Upper lobe of left lung (tissue), 4 donors: Measurements from ENCODE around the gene PALS1.

Source experiments
- CTCF ChIP-seq, 6 experiments: fragments of 450-650 bp in 4 of 6; fragments of 200-600 bp in 2 of 6; sonication (generic) in 2 of 6; IDR thresholded peaks; one replicate each; pipeline ENCODE4 v1.5.1; 2016 to 2019; ENCODE audit warnings: antibody characterized with exemption in 6 of 6
- EP300 ChIP-seq, 4 donors: sonication (generic); formaldehyde crosslinking; IDR thresholded peaks; one replicate each; pipeline ENCODE4 v1.5.1; 2017; ENCODE audit warnings: antibody characterized with exemption in 4 of 4, control low read depth in 2 of 4
- POLR2A ChIP-seq, 4 donors: fragments of 450-650 bp; IDR thresholded peaks; one replicate each; pipeline ENCODE4 v1.5.1; 2016 to 2017; ENCODE audit warnings: antibody characterized with exemption in 4 of 4, mild to moderate bottlenecking in 2 of 4
- POLR2AphosphoS5 ChIP-seq, 2 donors: sonication (generic); formaldehyde crosslinking; IDR thresholded peaks; one replicate each; pipeline ENCODE4 v1.5.1; 2017; ENCODE audit warnings: antibody characterized with exemption in 2 of 2

DNA sequence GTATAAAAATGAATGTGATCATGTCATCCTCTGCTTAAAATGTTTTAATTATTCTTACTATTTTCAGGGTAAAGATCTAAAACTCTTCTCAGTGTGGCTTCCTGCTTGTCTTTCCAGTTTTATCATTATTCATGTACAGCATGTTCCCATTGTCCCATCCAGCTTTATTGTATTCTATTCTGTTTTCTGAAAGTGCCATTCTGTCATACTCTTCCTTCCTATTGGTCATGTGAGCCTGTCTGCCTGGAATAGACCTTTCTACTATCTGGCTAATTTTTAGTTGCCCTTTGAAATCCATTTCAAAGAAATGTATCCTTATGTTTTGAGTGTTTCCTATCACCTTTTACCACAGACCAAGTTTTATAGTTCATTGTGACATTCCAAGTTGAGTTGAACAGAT is 34.9 kb downstream of the PALS1 start:
- TF ChIP-seq POLR2A (IDR thresholded peaks at IDR 0.05) (no peak), CTCF (IDR thresholded peaks at IDR 0.05) (no peak), POLR2AphosphoS5 (IDR thresholded peaks at IDR 0.05) (no peak), EP300 (IDR thresholded peaks at IDR 0.05) (no peak)
